SJCRH30 (cell line): ENCODE measurements around the gene CSHL1. TPM values are rescaled to one million over a fixed set of nuclear protein-coding genes. Genes with fewer than 3 reads are reported as not detected.

Experiments used
- DNase-seq, 2 experiments: peaks; one replicate each; pipeline ENCODE4 v3.0.0-alpha.2; 2015 to 2020
- H3K27ac ChIP-seq: fragments of 250-450 bp; sonication (Bioruptor Pico); 2 replicates; pipeline ENCODE4 v1.5.1; 2020; ENCODE audit warnings: mild to moderate bottlenecking, moderate library complexity
- H3K27me3 ChIP-seq: fragments of 250-450 bp; sonication (Bioruptor Pico); 2 replicates; pipeline ENCODE4 v1.5.1; 2020; ENCODE audit warnings: mild to moderate bottlenecking, moderate library complexity
- H3K36me3 ChIP-seq: fragments of 250-450 bp; sonication (Bioruptor Pico); 2 replicates; pipeline ENCODE4 v1.5.1; 2020; ENCODE audit warnings: mild to moderate bottlenecking, moderate library complexity
- H3K4me1 ChIP-seq: fragments of 250-450 bp; sonication (Bioruptor Pico); 2 replicates; pipeline ENCODE4 v1.5.1; 2020; ENCODE audit warnings: mild to moderate bottlenecking, moderate library complexity
- H3K4me3 ChIP-seq: fragments of 250-450 bp; sonication (Bioruptor Pico); 2 replicates; pipeline ENCODE4 v1.5.1; 2020; ENCODE audit warnings: mild to moderate bottlenecking, moderate library complexity
- H3K9me3 ChIP-seq: fragments of 250-450 bp; sonication (Bioruptor Pico); replicated peaks from 2 replicates; pipeline ENCODE4 v1.5.1; 2020; ENCODE audit warnings: mild to moderate bottlenecking, moderate library complexity
- total RNA-seq: library from RNA; depleted of rRNA; stranded (reverse); fragments of >200 nt; shearing (Covaris generic); gene quantifications from 2 replicates; pipeline ENCODE4 v1.2.3, GENCODE V29; 2014

Gene CSHL1
- total RNA-seq, 1 experiment from 2014 or later: not detected

GRCh38 chr17:63945784-63946439 lies 34.9 kb upstream of the CSHL1 start:
- no peaks in the 10 kb centered on the region; the same call in 1 of the 2 replicates for H3K36me3 ChIP-seq
- no peak overlapping the region for H3K27ac ChIP-seq
- no peaks in the 10 kb centered on the region for H3K4me1 ChIP-seq
- H3K27me3 ChIP-seq: no peaks in the 10 kb centered on the region
- no peak for DNase-seq
- no peaks in the 10 kb centered on the region for H3K9me3 ChIP-seq
- H3K4me3 ChIP-seq: no peak overlapping the region

GRCh38 chr17:63944736-63945499 lies 33.9 kb upstream of the CSHL1 start:
- Histone ChIP-seq H3K4me3 (no peak overlapping the region), H3K27me3 (no peaks in the 10 kb centered on the region), H3K36me3 (no peaks in the 10 kb centered on the region; the same call in 1 of the 2 replicates), H3K9me3 (no peaks in the 10 kb centered on the region), H3K27ac (no peak overlapping the region), H3K4me1 (no peaks in the 10 kb centered on the region)
- no peak for DNase-seq

- no peaks in the 10 kb centered on the region; the same call in 1 of the 2 replicates for H3K36me3 ChIP-seq
- H3K4me3 ChIP-seq: no peak overlapping the region
- no peak for DNase-seq
- H3K27me3 ChIP-seq: no peaks in the 10 kb centered on the region
- H3K9me3 ChIP-seq: no peaks in the 10 kb centered on the region
- no peak overlapping the region for H3K27ac ChIP-seq
- no peaks in the 10 kb centered on the region for H3K4me1 ChIP-seq
Measured at GRCh38 chr17:63943745-63944144, 32.7 kb upstream of the CSHL1 start.

DNA sequence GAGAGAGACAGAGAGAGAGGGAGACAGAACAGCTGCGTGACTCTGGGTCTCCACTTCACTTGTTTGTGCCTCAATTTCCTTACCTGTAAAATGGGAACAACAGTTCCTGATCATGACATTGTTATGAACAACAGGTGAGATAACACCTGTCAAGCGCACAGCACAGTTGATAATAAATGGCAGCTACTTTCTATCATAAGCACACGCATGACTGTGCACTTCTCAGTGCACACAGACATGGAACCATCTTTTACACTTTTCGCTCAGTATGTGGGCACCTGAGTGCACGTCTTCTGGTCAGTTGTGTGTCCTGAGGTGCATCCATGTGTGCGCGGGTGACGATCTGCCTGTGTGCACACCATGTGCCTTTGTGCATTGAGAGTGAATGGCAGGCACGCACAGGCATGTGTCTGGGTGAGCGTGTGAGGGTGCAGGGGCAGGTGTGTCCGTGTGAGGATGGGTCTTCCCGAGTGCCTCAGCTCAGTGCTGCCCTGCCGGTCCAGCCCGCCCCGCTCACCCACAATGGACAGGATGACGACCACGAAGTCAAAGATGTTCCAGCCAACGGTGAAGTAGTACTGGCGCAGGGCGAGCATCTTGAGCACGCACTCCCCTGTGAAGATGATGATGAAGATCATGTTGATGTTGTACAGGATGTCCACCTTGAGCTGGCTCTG lies 31.4 kb upstream of the CSHL1 start:
- Histone ChIP-seq H3K27me3 (no peaks in the 10 kb centered on the region), H3K36me3 (no peaks in the 10 kb centered on the region; the same call in 1 of the 2 replicates), H3K4me1 (no peaks in the 10 kb centered on the region), H3K4me3 (no peak overlapping the region), H3K9me3 (no peaks in the 10 kb centered on the region), H3K27ac (no peak overlapping the region)
- DNase-seq: no peak

DNA sequence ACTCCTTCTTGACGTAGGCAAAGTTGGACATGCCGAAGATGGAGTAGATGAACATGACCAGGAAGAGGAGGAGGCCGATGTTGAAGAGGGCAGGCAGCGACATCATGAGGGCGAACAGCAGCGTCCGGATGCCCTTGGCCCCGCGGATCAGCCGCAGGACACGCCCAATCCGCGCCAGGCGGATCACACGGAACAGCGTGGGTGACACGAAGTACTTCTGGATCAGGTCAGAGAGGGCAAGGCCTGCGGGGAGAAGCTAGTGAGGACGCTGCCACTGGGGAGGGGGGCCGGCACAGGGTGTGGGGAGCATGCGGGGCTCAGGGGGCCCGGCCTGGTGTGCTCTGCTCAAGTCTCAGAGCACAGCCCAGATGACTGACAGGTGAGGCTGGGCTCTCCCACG lies 30.7 kb upstream of the CSHL1 start:
- no peak for DNase-seq
- H3K36me3 ChIP-seq: no peaks in the 10 kb centered on the region; the same call in 1 of the 2 replicates

GRCh38 chr17:63941162-63941561 lies 30.1 kb upstream of the CSHL1 start:
- H3K4me1 ChIP-seq: no peaks in the 10 kb centered on the region
- no peak overlapping the region for H3K27ac ChIP-seq
- no peak overlapping the region for H3K4me3 ChIP-seq
- DNase-seq: no peak
- H3K27me3 ChIP-seq: no peaks in the 10 kb centered on the region
- no peaks in the 10 kb centered on the region for H3K9me3 ChIP-seq
- no peaks in the 10 kb centered on the region; the same call in 1 of the 2 replicates for H3K36me3 ChIP-seq

More for the DNA sequence above, 30.7 kb upstream of the CSHL1 start:
- Histone ChIP-seq H3K27me3 (no peaks in the 10 kb centered on the region), H3K4me1 (no peaks in the 10 kb centered on the region), H3K9me3 (no peaks in the 10 kb centered on the region), H3K4me3 (no peak overlapping the region), H3K27ac (no peak overlapping the region)

DNA sequence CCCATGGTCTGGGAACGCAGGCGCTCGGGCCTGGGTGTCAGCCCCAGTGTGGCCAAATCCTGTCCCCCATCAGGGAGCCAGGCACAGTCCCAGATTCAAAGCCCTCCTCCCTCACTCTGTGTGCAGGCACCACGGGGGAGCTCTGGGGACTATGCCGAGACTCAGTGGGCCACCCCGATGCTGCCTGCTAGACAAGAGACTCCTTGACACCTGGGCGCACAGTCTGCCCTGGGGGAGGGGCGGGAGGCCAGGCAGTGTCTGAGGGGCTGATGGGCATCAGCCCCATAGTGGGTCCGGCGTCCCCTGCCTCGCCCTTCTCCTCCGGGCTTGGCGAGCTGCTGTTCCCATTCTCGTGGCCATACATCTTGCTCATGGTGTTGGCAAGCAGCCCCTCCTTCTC lies 29.5 kb upstream of the CSHL1 start:
- no peak for DNase-seq
- Histone ChIP-seq H3K36me3 (no peaks in the 10 kb centered on the region; the same call in 1 of the 2 replicates), H3K4me1 (no peaks in the 10 kb centered on the region), H3K27me3 (no peaks in the 10 kb centered on the region), H3K9me3 (no peaks in the 10 kb centered on the region), H3K4me3 (no peak overlapping the region), H3K27ac (no peak overlapping the region)

DNA sequence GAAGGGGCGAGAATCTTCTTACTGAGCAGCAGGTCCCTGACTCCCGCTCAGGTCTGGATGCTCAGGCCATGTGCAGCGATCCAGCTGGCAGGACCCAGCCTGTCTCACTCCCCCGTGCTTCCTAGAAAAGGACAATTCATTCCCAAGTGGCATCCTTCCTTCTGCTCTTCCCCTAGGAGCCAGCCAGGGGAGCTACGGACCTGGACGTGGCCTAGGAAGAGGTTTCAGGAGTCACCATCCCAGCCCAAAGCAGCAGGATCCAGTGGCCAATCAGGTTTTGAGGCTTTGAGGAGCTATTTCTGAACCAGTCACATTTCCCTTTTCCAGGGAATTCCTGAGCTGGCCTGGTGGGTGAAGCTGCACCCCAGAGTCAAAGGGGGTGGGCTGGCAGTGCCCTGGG lies 28.8 kb upstream of the CSHL1 start:
- H3K9me3 ChIP-seq: no peaks in the 10 kb centered on the region
- DNase-seq: no peak

DNA sequence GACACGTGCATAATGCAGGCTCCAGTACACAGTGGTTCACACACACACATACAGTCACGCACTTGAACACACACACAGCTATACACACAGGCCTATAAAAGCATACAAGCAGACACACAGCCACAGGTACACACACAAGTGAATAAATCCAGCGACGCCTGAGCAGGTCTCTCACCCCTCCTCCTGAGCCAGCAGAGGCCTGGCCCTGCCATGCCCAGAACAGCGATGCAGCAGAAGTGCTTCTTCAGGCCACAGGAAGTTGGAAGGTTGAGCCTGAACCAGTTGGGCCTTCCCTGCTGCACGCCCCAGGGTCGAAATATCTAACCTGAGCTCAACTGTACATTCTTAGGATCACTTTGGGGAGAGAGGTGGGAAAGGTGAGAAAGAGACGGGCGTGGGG lies 28.3 kb upstream of the CSHL1 start:
- no peaks in the 10 kb centered on the region for H3K9me3 ChIP-seq
- H3K36me3 ChIP-seq: no peaks in the 10 kb centered on the region; the same call in 1 of the 2 replicates
- no peak for DNase-seq
- H3K4me3 ChIP-seq: no peak overlapping the region
- no peaks in the 10 kb centered on the region for H3K27me3 ChIP-seq
- H3K4me1 ChIP-seq: no peaks in the 10 kb centered on the region
- no peak overlapping the region for H3K27ac ChIP-seq

More for the DNA sequence above, 28.8 kb upstream of the CSHL1 start:
- H3K4me1 ChIP-seq: no peaks in the 10 kb centered on the region
- H3K27me3 ChIP-seq: no peaks in the 10 kb centered on the region
- no peak overlapping the region for H3K4me3 ChIP-seq
- H3K27ac ChIP-seq: no peak overlapping the region
- no peaks in the 10 kb centered on the region; the same call in 1 of the 2 replicates for H3K36me3 ChIP-seq

DNA sequence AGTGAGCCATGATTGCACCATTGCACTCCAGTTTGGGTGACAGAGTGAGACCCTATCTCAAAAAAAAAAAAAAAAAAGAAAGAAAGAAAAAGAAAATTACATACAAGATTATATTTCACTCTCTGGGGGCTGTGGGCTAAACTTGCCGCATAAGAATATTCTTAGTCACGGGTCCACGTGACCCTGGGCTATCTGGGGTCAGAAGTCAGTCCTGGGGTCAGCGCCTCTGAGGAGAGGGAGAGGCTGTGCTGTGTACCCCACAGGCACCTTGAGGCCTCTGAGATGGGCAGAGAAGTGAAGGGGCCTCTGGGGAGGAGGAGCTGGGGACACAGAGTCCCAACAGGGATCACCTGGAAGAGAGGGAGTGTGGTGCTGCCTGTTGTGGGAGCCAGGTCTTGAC lies 26.9 kb upstream of the CSHL1 start:
- Histone ChIP-seq H3K9me3 (no peaks in the 10 kb centered on the region), H3K27ac (no peak overlapping the region), H3K36me3 (no peaks in the 10 kb centered on the region; the same call in 1 of the 2 replicates), H3K4me1 (no peaks in the 10 kb centered on the region), H3K27me3 (no peaks in the 10 kb centered on the region), H3K4me3 (no peak overlapping the region)
- DNase-seq: no peak

- no peaks in the 10 kb centered on the region for H3K27me3 ChIP-seq
- DNase-seq: no peak
- no peaks in the 10 kb centered on the region; the same call in 1 of the 2 replicates for H3K36me3 ChIP-seq
- no peak overlapping the region for H3K4me3 ChIP-seq
- peaks cover 4% of the 10 kb centered on the region for H3K4me1 ChIP-seq
- H3K9me3 ChIP-seq: no peaks in the 10 kb centered on the region
- H3K27ac ChIP-seq: no peak overlapping the region
Measured at GRCh38 chr17:63937319-63937718, 26.3 kb upstream of the CSHL1 start.

DNA sequence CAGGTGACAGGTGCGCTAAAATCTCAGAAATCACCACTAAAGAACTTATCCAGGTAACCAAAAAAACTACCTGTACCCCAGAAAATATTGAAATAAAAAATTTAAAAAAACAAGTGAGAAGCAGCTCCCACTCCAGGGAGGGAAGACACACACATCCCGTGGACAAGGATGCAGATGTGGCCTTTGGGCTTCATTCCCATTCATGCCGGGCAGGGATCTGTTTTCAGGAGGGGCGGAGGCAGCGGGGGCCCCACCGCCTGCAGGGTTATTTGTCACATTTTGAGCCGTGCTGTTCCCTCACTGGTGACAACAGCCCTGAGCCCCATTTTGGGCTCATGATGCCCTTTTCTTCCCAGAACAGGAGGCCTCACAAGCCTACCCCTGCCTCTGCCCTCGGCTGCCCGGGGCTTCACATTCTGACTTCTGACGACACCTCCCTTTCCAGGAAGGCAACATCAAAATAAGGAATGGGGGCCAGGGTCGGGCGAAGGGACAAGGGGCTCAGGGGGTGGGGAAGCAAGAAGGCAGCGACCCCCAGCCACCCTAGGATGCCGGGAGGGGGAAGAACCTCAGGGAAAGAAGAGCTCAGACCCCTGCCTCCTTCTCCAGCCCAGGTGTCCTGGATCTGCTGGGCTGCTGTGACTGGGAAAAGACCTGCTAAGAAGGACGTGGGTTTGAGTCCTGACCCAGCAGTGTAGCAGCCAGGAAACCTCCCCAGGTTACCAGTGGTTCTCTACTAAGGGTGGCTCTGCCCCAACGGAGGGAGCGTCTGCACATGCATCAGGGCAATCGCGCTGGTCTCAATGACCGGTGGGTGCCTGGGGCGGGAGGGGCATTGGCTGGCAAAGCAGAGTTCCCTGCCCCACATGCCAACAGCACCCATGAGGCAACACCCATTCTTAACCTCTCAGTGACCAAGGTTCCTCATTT lies 23.4 kb upstream of the CSHL1 start:
- peaks cover 4% of the 10 kb centered on the region for H3K4me1 ChIP-seq
- no peaks in the 10 kb centered on the region for H3K36me3 ChIP-seq
- no peak overlapping the region for H3K4me3 ChIP-seq
- H3K9me3 ChIP-seq: no peaks in the 10 kb centered on the region
- no peaks in the 10 kb centered on the region for H3K27me3 ChIP-seq
- no peak for DNase-seq
- no peak overlapping the region for H3K27ac ChIP-seq

DNA sequence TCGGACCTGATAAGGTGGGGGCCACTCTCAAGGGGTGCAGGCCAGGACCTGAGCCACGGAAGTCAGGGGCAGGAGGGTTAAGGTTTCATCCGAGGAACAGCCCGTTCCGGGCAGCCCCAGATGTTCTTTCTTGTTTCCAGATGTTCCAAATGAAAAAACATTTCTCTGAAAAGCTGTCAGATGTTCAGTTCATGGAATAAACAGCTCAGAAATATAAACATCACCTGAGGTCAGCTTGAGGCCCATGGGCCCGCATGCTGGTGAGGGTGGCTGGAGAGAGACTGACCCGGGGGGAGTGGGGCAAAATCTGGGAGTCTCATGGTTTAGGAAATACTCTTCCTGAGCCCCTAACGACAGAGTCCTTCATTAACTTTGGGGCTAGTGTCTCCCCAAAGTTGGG lies 22.5 kb upstream of the CSHL1 start:
- Histone ChIP-seq H3K9me3 (no peaks in the 10 kb centered on the region), H3K36me3 (no peaks in the 10 kb centered on the region), H3K4me3 (no peak overlapping the region), H3K4me1 (peaks cover 4% of the 10 kb centered on the region), H3K27ac (no peak overlapping the region), H3K27me3 (no peaks in the 10 kb centered on the region)
- no peak for DNase-seq

DNA sequence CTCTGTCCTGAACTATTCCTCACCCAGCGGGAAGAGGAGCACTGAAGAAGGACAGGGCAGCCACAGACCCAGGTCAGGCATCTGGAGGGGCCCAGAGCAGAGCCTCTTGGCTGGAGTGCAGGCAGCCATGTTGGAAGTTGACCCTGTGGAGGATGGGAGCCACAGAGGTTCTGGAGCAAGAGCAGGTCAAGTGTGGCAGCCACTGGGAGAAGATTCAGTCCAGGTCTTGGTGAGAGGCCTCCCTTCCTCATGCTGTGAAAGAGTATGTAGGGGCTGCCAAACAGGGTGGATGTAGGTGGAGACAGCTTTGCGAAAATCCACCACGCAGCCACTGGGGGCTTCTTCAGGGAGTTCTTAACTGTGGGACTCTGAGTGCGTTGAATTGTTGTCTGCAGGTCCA lies 21.7 kb upstream of the CSHL1 start:
- H3K36me3 ChIP-seq: no peaks in the 10 kb centered on the region
- H3K4me1 ChIP-seq: peaks cover 8% of the 10 kb centered on the region
- H3K27me3 ChIP-seq: no peaks in the 10 kb centered on the region
- no peak for DNase-seq
- no peak overlapping the region for H3K27ac ChIP-seq
- no peak overlapping the region for H3K4me3 ChIP-seq
- no peaks in the 10 kb centered on the region for H3K9me3 ChIP-seq
